Activated CD4-positive, alpha-beta memory T cell treated with anti-CD3 and anti-CD28 coated beads, Interleukin-2, amount 10 ng/mL, durations not matched to agents 7 days and 5 days (primary cell): ENCODE data around the gene CASKIN2. TPM values are rescaled to one million over a fixed set of nuclear protein-coding genes. Genes with fewer than 3 reads are reported as not detected.

ENCODE experiments used
- CTCF ChIA-PET: fragments of 350-600 bp; sonication (Branson Sonifier 250); formaldehyde crosslinking; loops from one replicate; lab custom pipeline; 2021; ENCODE audit warnings: antibody characterized with exemption, inconsistent platforms; lab: Charles Lee
- POLR2A ChIA-PET: fragments of 350-600 bp; sonication (Branson Sonifier 250); formaldehyde crosslinking; loops from one replicate; lab custom pipeline; 2021; ENCODE audit warnings: antibody characterized with exemption; lab: Charles Lee
- DNase-seq: peaks from one replicate; pipeline ENCODE4 v3.0.0-alpha.2; 2020
- H3K27ac Mint-ChIP-seq: one replicate; pipeline ENCODE4 v1.8.0; 2021; ENCODE audit warnings: mild to moderate bottlenecking, mixed read lengths
- H3K27me3 Mint-ChIP-seq: one replicate; pipeline ENCODE4 v1.8.0; 2021; ENCODE audit warnings: mixed read lengths
- H3K36me3 Mint-ChIP-seq: one replicate; pipeline ENCODE4 v1.8.0; 2021; ENCODE audit warnings: low read depth, mixed read lengths
- H3K4me1 Mint-ChIP-seq: one replicate; pipeline ENCODE4 v1.8.0; 2021; ENCODE audit warnings: mixed read lengths
- H3K4me3 Mint-ChIP-seq: one replicate; pipeline ENCODE4 v1.8.0; 2021; ENCODE audit warnings: mild to moderate bottlenecking, mixed read lengths
- H3K9me3 Mint-ChIP-seq: one replicate; pipeline ENCODE4 v1.8.0; 2021; ENCODE audit warnings: mixed read lengths
- total RNA-seq, 2 experiments: library from RNA; stranded (reverse); gene quantifications; one replicate each; pipeline ENCODE4 v1.2.3, GENCODE V29; 2021

CASKIN2 gene
- total RNA-seq, 2 experiments from 2014 or later: 1.5 to 1.9 TPM

DNA sequence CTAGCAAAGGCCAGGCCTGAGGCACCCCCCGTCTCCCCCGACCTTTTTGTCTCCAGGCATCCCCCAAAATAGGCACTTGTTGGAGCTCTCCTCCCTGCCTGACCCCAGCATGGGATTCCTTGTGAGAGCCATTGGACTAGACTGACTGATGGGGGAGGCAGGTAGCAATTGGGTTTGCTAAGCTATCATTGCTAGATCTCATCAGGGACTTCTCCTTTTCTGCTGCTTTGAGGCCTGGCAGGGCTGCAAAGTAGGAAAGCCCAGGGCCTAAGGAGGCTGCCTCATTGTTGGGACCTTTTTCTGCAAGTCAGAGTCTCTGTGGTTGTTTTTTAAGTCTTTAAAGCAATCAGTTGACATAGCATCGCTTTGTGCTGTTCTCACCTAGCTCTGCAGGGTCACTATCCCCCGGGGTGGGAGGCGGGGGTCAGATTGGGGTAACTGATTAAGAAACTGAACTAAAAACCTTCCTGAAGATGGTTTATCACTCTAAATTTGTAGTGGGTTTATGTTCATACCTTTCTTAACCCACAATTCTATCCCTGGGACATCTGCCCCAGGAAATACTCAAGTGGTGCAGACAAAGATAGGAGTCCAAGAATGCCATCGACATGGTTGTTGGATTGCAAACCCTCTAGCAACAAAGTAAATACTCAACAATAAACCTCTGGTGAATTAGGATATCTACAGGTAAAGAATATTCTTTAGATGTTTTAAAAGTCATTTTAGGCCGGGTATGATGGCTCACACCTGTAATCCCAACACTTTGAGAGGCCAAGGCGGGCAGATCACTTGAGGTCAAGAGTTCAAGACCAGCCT lies 38.2 kb upstream of the CASKIN2 start:
- no peaks in the 10 kb centered on the region for H3K9me3 Mint-ChIP-seq
- no peak for DNase-seq
- H3K4me1 Mint-ChIP-seq: peaks cover 2% of the 10 kb centered on the region
- ChIA-PET POLR2A (interaction anchor here (1.0 kb wide), 1 partner anchor 11 kb away, joined by 4 read pairs; no protein-coding TSS in a partner anchor), CTCF (no interaction called here)
- no peaks in the 10 kb centered on the region for H3K27me3 Mint-ChIP-seq
- H3K27ac Mint-ChIP-seq: no peak overlapping the region
- no peak overlapping the region for H3K4me3 Mint-ChIP-seq
- no peaks in the 10 kb centered on the region for H3K36me3 Mint-ChIP-seq

DNA sequence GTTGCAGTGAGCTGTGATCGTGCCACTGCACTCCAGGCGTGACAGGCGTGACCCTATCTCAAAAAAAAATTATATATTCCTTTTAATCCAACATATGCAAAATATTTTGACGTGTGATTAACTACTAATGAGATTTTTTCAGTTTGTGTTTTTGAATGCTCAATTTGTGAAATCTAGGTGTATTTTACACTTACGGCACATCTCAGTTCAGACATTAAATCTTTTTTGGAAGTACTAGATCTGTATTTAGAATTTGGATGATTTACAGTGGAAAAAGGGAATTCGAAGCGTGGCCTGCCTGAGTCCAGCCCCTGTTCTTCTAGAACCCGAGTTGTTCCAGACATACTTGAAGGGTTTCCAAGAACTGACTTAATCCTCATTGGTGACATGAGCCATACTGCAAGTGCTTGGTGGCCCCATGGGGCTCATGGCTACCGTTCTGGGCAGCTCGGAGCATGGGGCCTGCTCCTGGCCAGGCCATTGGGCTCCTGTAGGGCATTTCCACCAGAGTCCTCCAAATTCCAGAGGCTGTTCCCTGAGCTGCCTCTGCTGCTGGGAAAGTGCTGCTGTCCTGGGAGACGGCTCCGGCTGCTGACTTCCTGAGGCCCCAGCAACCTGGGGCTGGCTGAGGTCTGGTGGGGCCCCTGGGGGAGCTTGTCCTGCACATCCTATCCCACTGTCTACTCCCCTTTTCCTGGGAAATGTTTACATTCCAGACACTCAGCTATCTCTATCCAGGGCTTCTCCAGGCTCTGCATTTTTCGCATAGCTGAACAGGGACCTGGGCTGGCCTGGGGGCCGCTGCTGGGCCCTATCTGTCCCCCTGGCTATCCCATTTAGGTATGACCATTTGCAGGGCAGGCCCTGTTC lies 37.3 kb upstream of the CASKIN2 start:
- POLR2A ChIA-PET: interaction anchor here (1.0 kb wide), 1 partner anchor 10 kb away, joined by 4 read pairs; no protein-coding TSS in a partner anchor
- CTCF ChIA-PET: interaction anchor here (0.6 kb wide), 1 partner anchor 319 kb away, joined by 4 read pairs; no protein-coding TSS in a partner anchor
- H3K4me1 Mint-ChIP-seq: peaks cover 2% of the 10 kb centered on the region
- no peaks in the 10 kb centered on the region for H3K27me3 Mint-ChIP-seq
- no peaks in the 10 kb centered on the region for H3K36me3 Mint-ChIP-seq
- H3K4me3 Mint-ChIP-seq: no peak overlapping the region
- no peak for DNase-seq
- H3K27ac Mint-ChIP-seq: no peak overlapping the region
- no peaks in the 10 kb centered on the region for H3K9me3 Mint-ChIP-seq

DNA sequence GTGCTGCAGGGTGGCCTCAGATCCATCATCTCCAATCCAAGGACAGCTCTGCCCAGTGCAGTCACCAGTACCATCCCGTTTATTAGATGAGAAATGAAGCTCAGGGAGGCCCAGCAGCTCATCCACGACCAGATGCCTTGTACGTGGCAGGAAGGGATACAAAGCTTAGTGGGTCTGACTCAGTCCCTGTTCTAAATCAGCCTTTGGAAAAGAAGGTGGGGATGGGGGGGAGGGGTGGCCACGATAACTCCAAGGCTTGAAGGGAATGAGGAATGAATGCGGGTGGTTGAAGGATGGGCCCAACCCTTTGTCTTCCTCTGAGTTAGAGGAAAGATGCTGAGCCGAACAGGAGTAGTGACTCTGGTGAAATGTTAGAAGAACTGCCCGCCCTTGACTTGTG lies 35.9 kb upstream of the CASKIN2 start:
- no peak overlapping the region for H3K4me3 Mint-ChIP-seq
- no peaks in the 10 kb centered on the region for H3K27me3 Mint-ChIP-seq
- H3K4me1 Mint-ChIP-seq: peaks cover 2% of the 10 kb centered on the region
- DNase-seq: no peak
- POLR2A ChIA-PET: no interaction called here
- no peak overlapping the region for H3K27ac Mint-ChIP-seq
- no peaks in the 10 kb centered on the region for H3K9me3 Mint-ChIP-seq
- H3K36me3 Mint-ChIP-seq: no peaks in the 10 kb centered on the region
- CTCF ChIA-PET: interaction anchor here (0.7 to 1.0 kb wide), 2 partner anchors 16 to 596 kb away, joined by 3 read pairs; no protein-coding TSS in a partner anchor

DNA sequence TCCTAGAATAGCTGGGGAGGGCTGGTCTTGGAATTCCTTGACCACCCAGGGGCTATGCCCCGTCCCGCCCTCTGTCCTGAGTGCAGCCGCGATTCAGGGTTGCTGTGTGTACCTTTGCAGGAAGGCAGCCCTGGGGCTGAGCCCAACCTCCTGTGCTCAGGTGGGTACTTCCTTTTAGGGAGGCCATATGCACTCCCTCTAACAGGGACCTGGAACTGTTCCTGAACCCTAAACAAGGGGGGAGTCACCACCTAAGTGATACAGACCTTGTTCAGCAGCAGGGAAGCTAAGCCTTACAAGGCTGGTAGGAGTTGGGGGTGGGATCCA lies 34.8 kb upstream of the CASKIN2 start:
- H3K4me3 Mint-ChIP-seq: no peak overlapping the region
- POLR2A ChIA-PET: no interaction called here
- H3K27me3 Mint-ChIP-seq: no peaks in the 10 kb centered on the region
- peaks cover 2% of the 10 kb centered on the region for H3K4me1 Mint-ChIP-seq
- no peak overlapping the region for H3K27ac Mint-ChIP-seq
- DNase-seq: no peak
- no peaks in the 10 kb centered on the region for H3K9me3 Mint-ChIP-seq
- CTCF ChIA-PET: no interaction called here
- no peaks in the 10 kb centered on the region for H3K36me3 Mint-ChIP-seq

DNA sequence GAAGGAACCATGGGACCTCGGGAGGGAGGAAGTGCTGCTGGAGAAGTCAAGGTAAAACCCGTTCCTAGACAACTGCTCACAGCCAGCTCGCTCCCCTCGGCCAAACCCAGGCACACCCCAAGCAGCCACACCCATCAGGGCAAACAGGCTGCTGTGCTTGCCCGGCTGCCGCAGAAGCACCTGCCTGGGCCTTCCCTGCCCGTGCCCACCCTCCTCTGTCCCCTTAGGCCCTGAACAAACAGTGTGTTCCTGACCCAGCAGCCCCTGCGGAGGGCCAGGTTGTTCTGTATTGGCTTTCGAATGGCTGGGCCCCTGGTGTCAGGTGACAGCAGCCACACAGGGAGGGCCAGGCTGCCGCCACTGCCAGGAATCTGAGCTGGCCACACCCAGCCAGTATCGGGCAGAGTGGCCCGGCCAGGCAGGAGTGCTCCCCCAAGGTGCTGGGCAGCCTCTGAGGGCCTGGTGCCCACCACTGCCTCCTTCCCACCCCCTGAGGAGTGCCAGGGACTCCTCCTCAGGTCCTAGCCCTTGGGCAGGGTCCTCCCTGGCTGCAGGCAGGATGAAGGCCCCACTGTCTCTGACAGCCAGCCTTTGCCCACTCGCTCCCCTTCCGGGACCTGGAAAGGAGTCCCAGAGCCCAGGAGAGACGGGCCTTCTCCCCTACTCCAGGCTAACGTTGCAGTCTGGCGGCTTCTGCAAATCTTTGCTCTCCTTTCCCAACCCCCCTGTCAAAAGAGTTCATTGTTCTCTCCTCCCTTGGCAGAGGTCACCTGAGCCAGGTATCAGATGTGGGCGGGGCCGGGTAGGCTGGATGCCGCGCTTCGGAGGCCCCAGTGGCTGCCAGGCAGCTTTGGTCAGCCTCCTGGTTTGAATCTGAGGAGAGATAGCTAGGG lies 34.2 kb upstream of the CASKIN2 start:
- H3K4me3 Mint-ChIP-seq: no peak overlapping the region
- ChIA-PET CTCF (interaction anchor here (0.6 kb wide), 1 partner anchor 37 kb away, joined by 3 read pairs; no protein-coding TSS in a partner anchor), POLR2A (no interaction called here)
- no peak for DNase-seq
- H3K27me3 Mint-ChIP-seq: no peaks in the 10 kb centered on the region
- peaks cover 2% of the 10 kb centered on the region for H3K4me1 Mint-ChIP-seq
- H3K9me3 Mint-ChIP-seq: no peaks in the 10 kb centered on the region
- H3K27ac Mint-ChIP-seq: no peak overlapping the region
- no peaks in the 10 kb centered on the region for H3K36me3 Mint-ChIP-seq

DNA sequence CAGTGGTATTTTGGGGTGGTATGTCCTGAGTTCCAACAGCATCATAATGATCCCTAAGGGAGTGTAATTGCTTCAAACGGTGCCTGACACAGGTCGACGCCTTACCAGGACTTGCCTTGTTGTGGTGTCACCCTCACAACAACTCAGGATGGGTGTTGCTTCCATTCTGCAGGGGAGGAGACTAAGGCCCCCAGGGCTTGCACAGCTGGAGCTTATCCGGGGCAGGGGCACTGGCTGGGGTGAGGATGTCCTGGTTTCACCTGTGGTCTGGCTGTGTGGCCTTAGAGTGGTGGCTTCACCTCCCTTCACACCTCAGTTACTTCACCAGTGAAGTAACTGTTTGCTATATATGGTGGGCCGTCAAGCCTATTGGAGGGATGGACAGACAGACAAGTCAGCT lies 33.5 kb upstream of the CASKIN2 start:
- no peaks in the 10 kb centered on the region for H3K9me3 Mint-ChIP-seq
- ChIA-PET POLR2A (no interaction called here), CTCF (interaction anchor here (0.6 to 0.7 kb wide), 2 partner anchors 38 to 39 kb away, joined by 3 read pairs; no protein-coding TSS in a partner anchor)

DNA sequence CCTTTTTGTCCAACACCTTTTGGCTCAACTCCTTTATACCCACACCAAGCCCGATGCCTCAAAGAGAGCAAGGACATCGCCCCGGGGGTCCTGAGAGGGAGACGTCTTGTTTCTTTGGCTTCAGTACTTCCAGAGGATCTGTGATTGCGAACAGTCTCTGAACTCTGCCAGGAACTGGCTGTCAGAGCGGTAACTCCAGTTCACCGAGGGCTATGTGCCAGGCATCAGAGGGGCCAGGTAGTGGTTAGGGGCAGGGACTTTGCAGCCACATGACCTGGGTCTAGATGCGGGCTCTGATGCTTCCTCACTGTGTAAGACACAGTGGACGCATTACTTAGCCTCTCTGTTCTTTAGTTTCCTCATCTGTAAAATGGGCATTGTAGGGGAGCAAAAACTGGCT lies 31.8 kb upstream of the CASKIN2 start:
- H3K36me3 Mint-ChIP-seq: no peaks in the 10 kb centered on the region
- ChIA-PET POLR2A (no interaction called here), CTCF (no interaction called here)
- no peaks in the 10 kb centered on the region for H3K27me3 Mint-ChIP-seq
- DNase-seq: no peak
- no peak overlapping the region for H3K4me3 Mint-ChIP-seq
- no peaks in the 10 kb centered on the region for H3K9me3 Mint-ChIP-seq
- no peak overlapping the region for H3K27ac Mint-ChIP-seq
- H3K4me1 Mint-ChIP-seq: peaks cover 2% of the 10 kb centered on the region

More for the DNA sequence above, 33.5 kb upstream of the CASKIN2 start:
- DNase-seq: no peak
- Mint-ChIP-seq H3K4me1 (peaks cover 2% of the 10 kb centered on the region), H3K4me3 (no peak overlapping the region), H3K36me3 (no peaks in the 10 kb centered on the region), H3K27ac (no peak overlapping the region), H3K27me3 (no peaks in the 10 kb centered on the region)

DNA sequence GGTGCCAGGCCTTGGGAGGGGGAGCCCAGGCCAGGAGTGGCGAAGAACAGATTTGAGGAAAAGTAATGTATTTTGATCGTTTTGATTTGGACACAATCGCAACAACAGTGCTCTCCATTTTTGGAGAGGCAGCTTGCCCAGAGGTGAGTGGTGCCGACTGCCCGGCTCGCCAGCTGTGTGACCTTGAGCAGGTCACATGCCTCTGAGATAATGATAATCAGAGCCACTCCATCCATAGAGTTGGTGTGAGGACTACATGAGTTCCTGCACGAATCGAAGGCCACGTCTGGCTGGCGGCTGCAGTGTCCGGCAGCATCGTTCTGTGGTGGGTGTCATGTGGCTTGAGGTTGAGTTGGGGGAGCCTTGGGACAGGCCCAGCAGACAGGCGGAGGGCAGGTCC lies 30.8 kb upstream of the CASKIN2 start:
- no peak for DNase-seq
- peaks cover 2% of the 10 kb centered on the region for H3K4me1 Mint-ChIP-seq
- H3K4me3 Mint-ChIP-seq: no peak overlapping the region
- H3K27ac Mint-ChIP-seq: no peak overlapping the region
- H3K36me3 Mint-ChIP-seq: no peaks in the 10 kb centered on the region
- ChIA-PET CTCF (interaction anchor here (0.6 kb wide), 1 partner anchor 13 kb away, joined by 3 read pairs; no protein-coding TSS in a partner anchor), POLR2A (no interaction called here)
- H3K27me3 Mint-ChIP-seq: no peaks in the 10 kb centered on the region
- H3K9me3 Mint-ChIP-seq: no peaks in the 10 kb centered on the region

DNA sequence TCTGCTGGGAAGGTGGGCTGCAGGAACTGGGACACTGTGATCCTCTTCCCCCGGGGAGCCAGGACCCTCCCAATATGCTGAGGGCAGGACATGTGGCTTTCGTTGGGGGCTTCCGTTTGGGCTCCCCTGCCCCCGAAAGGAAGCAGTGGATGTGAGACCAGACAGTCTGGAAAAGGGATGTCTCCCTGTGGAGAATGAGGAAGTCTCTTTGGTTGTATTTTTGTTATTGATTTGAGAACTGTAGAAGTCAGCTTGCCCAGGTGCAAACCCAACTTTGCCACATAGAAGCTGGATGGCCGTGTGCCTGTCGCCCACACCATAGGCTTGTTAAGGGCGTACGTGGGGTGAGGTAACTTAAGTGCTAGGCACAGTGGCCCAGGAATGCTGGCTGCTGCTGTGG lies 28.9 kb upstream of the CASKIN2 start:
- H3K9me3 Mint-ChIP-seq: no peaks in the 10 kb centered on the region
- peaks cover 2% of the 10 kb centered on the region for H3K4me1 Mint-ChIP-seq
- ChIA-PET CTCF (no interaction called here), POLR2A (interaction anchor here (2.5 kb wide), 1 partner anchor 9 kb away, joined by 7 read pairs; no protein-coding TSS in a partner anchor)
- H3K27me3 Mint-ChIP-seq: no peaks in the 10 kb centered on the region
- no peak overlapping the region for H3K4me3 Mint-ChIP-seq
- H3K36me3 Mint-ChIP-seq: no peaks in the 10 kb centered on the region
- H3K27ac Mint-ChIP-seq: no peak overlapping the region
- no peak for DNase-seq

DNA sequence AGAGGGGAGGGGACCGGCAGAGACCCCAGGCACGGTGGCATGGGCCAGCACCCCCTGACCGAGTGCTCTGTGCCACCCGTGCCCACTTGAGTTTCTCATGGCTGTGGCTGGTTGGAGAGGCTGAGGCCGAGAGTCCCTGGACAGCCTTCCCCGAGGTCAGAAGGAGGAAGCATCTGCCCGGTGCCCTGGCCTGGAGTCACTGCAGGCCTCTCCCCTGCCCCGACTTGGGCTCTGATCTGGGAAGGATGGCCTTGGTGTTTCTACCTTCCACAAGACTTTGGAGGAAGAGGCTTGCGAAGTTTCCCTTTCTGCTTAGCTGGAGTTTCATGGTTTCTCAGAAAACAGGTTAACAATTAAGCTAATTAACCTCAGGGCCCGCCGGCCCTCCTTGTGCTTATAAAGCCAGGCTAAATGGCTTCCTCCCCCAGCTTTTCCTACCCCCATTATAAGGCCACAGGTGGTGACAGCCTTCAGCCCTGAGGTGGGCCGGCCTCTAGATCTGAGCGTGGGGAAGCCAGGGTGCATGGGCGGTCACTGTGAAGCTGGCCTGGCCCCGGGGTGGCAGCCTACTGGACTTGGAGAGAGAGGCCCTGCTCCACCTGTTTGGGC lies 27.5 kb upstream of the CASKIN2 start:
- no peaks in the 10 kb centered on the region for H3K27me3 Mint-ChIP-seq
- H3K9me3 Mint-ChIP-seq: no peaks in the 10 kb centered on the region
- no peak for DNase-seq
- H3K4me1 Mint-ChIP-seq: no peaks in the 10 kb centered on the region
- no peak overlapping the region for H3K27ac Mint-ChIP-seq
- ChIA-PET POLR2A (interaction anchor here (1.4 to 2.5 kb wide), 3 partner anchors 8 to 26 kb away, joined by 3 to 7 read pairs (median 4); partner anchors contain the start of gene TSEN54), CTCF (interaction anchor here (0.6 kb wide), 1 partner anchor 442 kb away, joined by 4 read pairs; no protein-coding TSS in a partner anchor)
- H3K36me3 Mint-ChIP-seq: no peaks in the 10 kb centered on the region
- no peak overlapping the region for H3K4me3 Mint-ChIP-seq

DNA sequence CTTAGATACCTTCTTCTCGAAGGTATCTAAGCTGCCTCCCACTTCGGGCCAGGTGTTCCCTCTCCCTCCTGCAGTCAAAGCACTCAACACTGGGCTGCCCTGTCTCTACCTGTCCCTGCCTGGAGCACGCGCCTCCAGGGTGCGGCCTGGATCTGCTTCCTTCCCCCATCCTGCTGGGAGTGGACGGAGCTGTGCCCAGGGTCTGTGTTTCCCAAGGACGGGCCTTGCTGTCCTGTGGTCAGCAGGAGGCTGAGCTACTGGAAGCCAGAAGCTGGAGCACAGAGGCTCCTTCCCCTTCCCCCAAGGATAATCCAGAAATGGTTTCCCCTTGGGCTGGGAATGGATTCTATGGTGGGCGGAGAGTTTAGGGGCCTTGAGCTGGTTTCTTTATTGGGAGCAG lies 26.9 kb upstream of the CASKIN2 start:
- Mint-ChIP-seq H3K4me1 (no peaks in the 10 kb centered on the region), H3K36me3 (no peaks in the 10 kb centered on the region), H3K27ac (no peak overlapping the region), H3K4me3 (no peak overlapping the region), H3K27me3 (no peaks in the 10 kb centered on the region), H3K9me3 (no peaks in the 10 kb centered on the region)
- ChIA-PET POLR2A (interaction anchor here (1.4 to 1.5 kb wide), 2 partner anchors 11 to 25 kb away, joined by 3 to 4 read pairs; partner anchors contain the start of gene TSEN54), CTCF (interaction anchor here (0.6 to 0.7 kb wide), 2 partner anchors 150 to 441 kb away, joined by 3 to 4 read pairs; no protein-coding TSS in a partner anchor)
- no peak for DNase-seq
